ENCODE measurements around the gene TMBIM6. TPM values are rescaled to one million over a fixed set of nuclear protein-coding genes. Genes with fewer than 3 reads are reported as not detected.
"Not testable (repeated sequence)": the region's sequence is repeated elsewhere in the genome, so short reads cannot be mapped to it uniquely, and the experiment has no call there.

TMBIM6 gene
- polyA plus RNA-seq, 3 donors from 2014 or later: 982 to 1,961 (median 1,202) TPM

- peak within 1 kb of the TSS; percentile 68 to 95 (median 90) for H3K27ac Mint-ChIP-seq
- no peaks in the 10 kb centered on the region for H3K36me3 Mint-ChIP-seq
- peak; percentile 99 for DNase-seq
- H3K27me3 Mint-ChIP-seq (ENCODE audit: low read depth in 3 of 3): peaks cover 0 to 16% (median 16%) of the 10 kb centered on the region in 3 donors
- peak within 1 kb of the TSS; percentile 85 to 97 (median 90) for H3K4me3 Mint-ChIP-seq
- no peaks in the 10 kb centered on the region for H3K9me3 Mint-ChIP-seq
- H3K4me1 Mint-ChIP-seq: peaks cover 46 to 48% of the 10 kb centered on the region in 2 donors
Measured at GRCh38 chr12:49707128-49707811, 34.1 kb upstream of the TMBIM6 start, which contains the start of gene FMNL3. TSS of gene FMNL3 (minus strand) at chr12:49707405. CDS start at chr12:49707180, 225 bp downstream.

DNA sequence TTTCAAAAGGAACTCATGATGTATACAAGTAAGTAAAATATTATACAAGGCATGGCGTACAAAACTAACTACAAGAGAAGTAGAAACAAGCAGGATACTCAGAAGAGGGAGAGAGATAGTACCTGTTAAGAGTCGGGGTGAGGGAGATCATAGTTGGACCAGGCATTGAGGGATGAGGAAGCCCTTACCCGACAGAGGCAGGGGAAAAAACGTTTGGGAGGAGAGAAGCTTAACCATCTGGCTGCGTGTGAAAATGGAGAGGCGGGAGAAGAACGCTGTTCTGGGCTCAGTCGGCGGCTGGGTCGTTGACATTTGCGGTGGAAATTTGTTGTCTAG lies 33.6 kb upstream of the TMBIM6 start:
- Mint-ChIP-seq H3K27me3 (ENCODE audit: low read depth in 3 of 3) (peaks cover 0 to 16% (median 16%) of the 10 kb centered on the region in 3 donors), H3K27ac (peak overlapping the region; percentile 31 to 94 (median 80)), H3K4me3 (peak overlapping the region; percentile 5 to 91 (median 72)), H3K4me1 (peaks cover 42 to 43% of the 10 kb centered on the region in 2 donors), H3K36me3 (no peaks in the 10 kb centered on the region), H3K9me3 (no peaks in the 10 kb centered on the region)
- no peak for DNase-seq

- no peaks in the 10 kb centered on the region for H3K36me3 Mint-ChIP-seq
- no peaks in the 10 kb centered on the region for H3K9me3 Mint-ChIP-seq
- H3K4me3 Mint-ChIP-seq: no peak overlapping the region
- peaks cover 0 to 16% (median 16%) of the 10 kb centered on the region in 3 donors for H3K27me3 Mint-ChIP-seq (ENCODE audit: low read depth in 3 of 3)
- no peak overlapping the region for H3K27ac Mint-ChIP-seq
- DNase-seq: no peak
- H3K4me1 Mint-ChIP-seq: peaks cover 31 to 32% of the 10 kb centered on the region in 2 donors
Measured at GRCh38 chr12:49708851-49709250, 32.5 kb upstream of the TMBIM6 start.

- not testable (repeated sequence) for DNase-seq; H3K27ac Mint-ChIP-seq; H3K4me3 Mint-ChIP-seq; H3K4me1 Mint-ChIP-seq; H3K9me3 Mint-ChIP-seq; H3K36me3 Mint-ChIP-seq; H3K27me3 Mint-ChIP-seq (ENCODE audit: low read depth in 3 of 3)
Measured at GRCh38 chr12:49713952-49714351, 27.4 kb upstream of the TMBIM6 start.

GRCh38 chr12:49716553-49716952 lies 24.8 kb upstream of the TMBIM6 start:
- Mint-ChIP-seq H3K27me3 (ENCODE audit: low read depth in 3 of 3) (peaks cover 0 to 6% (median under 1%) of the 10 kb centered on the region in 3 donors), H3K9me3 (no peaks in the 10 kb centered on the region), H3K27ac (no peak overlapping the region), H3K36me3 (no peaks in the 10 kb centered on the region), H3K4me3 (no peak overlapping the region), H3K4me1 (no peaks in the 10 kb centered on the region)
- DNase-seq: no peak

DNA sequence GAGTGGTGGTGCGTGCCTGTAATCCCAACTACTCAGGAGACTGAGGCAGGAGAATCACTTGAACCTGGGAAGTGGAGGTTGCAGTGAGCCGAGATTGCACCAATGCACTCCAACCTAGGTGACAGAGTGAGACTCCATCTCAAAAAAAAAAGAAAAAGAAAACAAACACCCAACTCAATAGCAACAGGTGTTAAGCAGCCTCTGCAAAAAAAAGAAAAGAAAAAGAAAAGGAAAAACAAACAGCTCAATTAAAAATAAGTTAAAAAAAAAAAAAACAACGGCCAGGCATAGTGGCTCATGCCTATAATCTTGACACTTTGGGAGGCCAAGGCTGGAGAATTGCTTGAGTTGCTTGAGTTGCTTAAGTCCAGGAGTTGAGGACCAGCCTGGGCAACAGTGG lies 23.6 kb upstream of the TMBIM6 start:
- H3K9me3 Mint-ChIP-seq; H3K36me3 Mint-ChIP-seq; H3K4me3 Mint-ChIP-seq; H3K4me1 Mint-ChIP-seq; H3K27me3 Mint-ChIP-seq (ENCODE audit: low read depth in 3 of 3); DNase-seq; H3K27ac Mint-ChIP-seq: not testable (repeated sequence)

GRCh38 chr12:49720214-49720613 lies 21.1 kb upstream of the TMBIM6 start:
- no peaks in the 10 kb centered on the region for H3K4me1 Mint-ChIP-seq
- no peak overlapping the region for H3K27ac Mint-ChIP-seq
- H3K27me3 Mint-ChIP-seq (ENCODE audit: low read depth in 3 of 3): peaks cover 0 to 6% (median 6%) of the 10 kb centered on the region in 3 donors
- DNase-seq: no peak
- H3K9me3 Mint-ChIP-seq: no peaks in the 10 kb centered on the region
- no peaks in the 10 kb centered on the region for H3K36me3 Mint-ChIP-seq
- H3K4me3 Mint-ChIP-seq: no peak overlapping the region

GRCh38 chr12:49721355-49721754 lies 20.0 kb upstream of the TMBIM6 start:
- DNase-seq; H3K27me3 Mint-ChIP-seq (ENCODE audit: low read depth in 3 of 3); H3K36me3 Mint-ChIP-seq; H3K4me3 Mint-ChIP-seq; H3K4me1 Mint-ChIP-seq; H3K9me3 Mint-ChIP-seq; H3K27ac Mint-ChIP-seq: not testable (repeated sequence)

GRCh38 chr12:49728446-49728845 lies 12.9 kb upstream of the TMBIM6 start:
- no peak for DNase-seq
- H3K36me3 Mint-ChIP-seq: no peaks in the 10 kb centered on the region
- no peaks in the 10 kb centered on the region for H3K9me3 Mint-ChIP-seq
- H3K4me3 Mint-ChIP-seq: no peak overlapping the region
- H3K4me1 Mint-ChIP-seq: no peaks in the 10 kb centered on the region
- no peak overlapping the region for H3K27ac Mint-ChIP-seq
- peaks cover 0 to 13% (median 1%) of the 10 kb centered on the region in 3 donors for H3K27me3 Mint-ChIP-seq (ENCODE audit: low read depth in 3 of 3)

DNA sequence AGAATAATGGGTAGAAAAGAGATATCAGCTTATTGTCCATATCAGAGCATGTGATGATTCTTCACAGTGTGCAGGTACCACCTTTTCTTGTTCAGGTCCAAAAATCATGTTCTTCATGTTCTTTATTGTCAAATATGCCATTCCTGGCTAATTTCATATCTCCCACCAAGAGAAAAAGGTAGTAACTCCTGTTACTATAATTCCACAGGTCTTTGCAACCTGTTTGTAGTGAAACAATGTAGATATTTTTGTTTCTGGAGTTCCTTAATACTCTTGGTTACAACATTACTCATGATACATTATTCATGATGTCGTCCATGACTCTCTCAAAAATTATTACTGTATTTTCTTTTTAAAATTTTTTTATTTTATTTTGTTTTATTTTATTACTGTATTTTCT lies 11.3 kb upstream of the TMBIM6 start:
- DNase-seq: no peak
- Mint-ChIP-seq H3K4me1 (no peaks in the 10 kb centered on the region), H3K9me3 (peaks cover 0 to 1% (median 0%) of the 10 kb centered on the region in 6 donors), H3K36me3 (peaks cover 0 to 3% (median 0%) of the 10 kb centered on the region in 3 donors), H3K4me3 (no peak overlapping the region), H3K27ac (no peak overlapping the region), H3K27me3 (ENCODE audit: low read depth in 3 of 3) (peaks cover 0 to 7% (median 2%) of the 10 kb centered on the region in 3 donors)

- Mint-ChIP-seq H3K4me1 (no peaks in the 10 kb centered on the region), H3K36me3 (peaks cover 0 to 4% (median 0%) of the 10 kb centered on the region in 3 donors)
Measured at GRCh38 chr12:49730568-49731101, 10.7 kb upstream of the TMBIM6 start.

GRCh38 chr12:49733219-49734017 lies 7.9 kb upstream of the TMBIM6 start:
- peaks cover 0 to 1% (median 0%) of the 10 kb centered on the region in 6 donors for H3K9me3 Mint-ChIP-seq
- H3K4me3 Mint-ChIP-seq: no peak overlapping the region
- H3K27me3 Mint-ChIP-seq (ENCODE audit: low read depth in 3 of 3): peaks cover 0 to 6% (median 3%) of the 10 kb centered on the region in 3 donors
- no peak for DNase-seq
- H3K4me1 Mint-ChIP-seq: no peaks in the 10 kb centered on the region
- no peak overlapping the region for H3K27ac Mint-ChIP-seq
- peaks cover 0 to 4% (median 0%) of the 10 kb centered on the region in 3 donors for H3K36me3 Mint-ChIP-seq

More at GRCh38 chr12:49730568-49731101, 10.7 kb upstream of the TMBIM6 start:
- DNase-seq: no peak
- Mint-ChIP-seq H3K9me3 (peaks cover 0 to 1% (median 0%) of the 10 kb centered on the region in 6 donors), H3K27ac (no peak overlapping the region), H3K4me3 (no peak overlapping the region), H3K27me3 (ENCODE audit: low read depth in 3 of 3) (peaks cover 0 to 7% (median 5%) of the 10 kb centered on the region in 3 donors)

DNA sequence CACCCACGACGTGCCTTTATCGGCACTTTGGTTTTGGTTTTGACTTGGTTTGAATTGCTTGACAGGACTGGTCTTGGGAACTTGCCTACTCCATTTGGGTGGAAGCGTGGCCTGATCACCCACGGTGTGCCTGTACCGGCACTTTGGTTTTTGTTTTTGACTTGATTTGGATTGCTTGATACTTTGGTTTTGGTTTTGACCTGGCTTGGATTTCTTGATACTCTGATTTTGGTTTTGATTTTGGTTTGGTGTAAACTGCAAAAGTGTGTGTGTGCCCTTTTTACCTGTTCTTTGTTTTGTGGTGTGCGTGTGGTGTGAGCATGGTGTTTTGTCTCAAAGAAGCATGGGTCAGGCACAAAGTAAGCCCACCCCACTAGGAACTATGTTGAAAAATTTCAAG lies 6.5 kb upstream of the TMBIM6 start:
- H3K4me3 Mint-ChIP-seq; H3K9me3 Mint-ChIP-seq; H3K27me3 Mint-ChIP-seq (ENCODE audit: low read depth in 3 of 3); H3K36me3 Mint-ChIP-seq; H3K27ac Mint-ChIP-seq; DNase-seq; H3K4me1 Mint-ChIP-seq: not testable (repeated sequence)

- Mint-ChIP-seq H3K4me1 (peaks cover 26 to 28% of the 10 kb centered on the region in 2 donors), H3K27me3 (ENCODE audit: low read depth in 3 of 3) (peaks cover 11 to 21% (median 16%) of the 10 kb centered on the region in 3 donors)
- H3K27ac Mint-ChIP-seq, H3K36me3 Mint-ChIP-seq, H3K4me3 Mint-ChIP-seq, H3K9me3 Mint-ChIP-seq, DNase-seq: not testable (repeated sequence)
Measured at GRCh38 chr12:49738721-49739120, 2.6 kb upstream of the TMBIM6 start.

Measured in immature natural killer cell (primary cell).